HG02610 (cell line): ENCODE measurements around the gene PAX8.
"Not testable (repeated sequence)": the region's sequence is repeated elsewhere in the genome, so short reads cannot be mapped to it uniquely, and the experiment has no call there.

Experiments
- ATAC-seq: cut with Tn5 transposase; IDR thresholded peaks from one replicate; pipeline ENCODE4 v1.9.1; 2021; ENCODE audit warnings: mild to moderate bottlenecking, moderate library complexity; ENCODE audit not compliant: unreplicated experiment

PAX8 gene

GRCh38 chr2:113278742-113279139 lies at the start of gene PAX8:
Gene PAX8, minus strand, starts transcription at chr2:113278921. Its CDS starts 527 bp downstream, at chr2:113278394.
- no peak for ATAC-seq

- no peak for ATAC-seq
These were observed 49.3 kb upstream of the PAX8 start for GRCh38 chr2:113328043-113328442.

DNA sequence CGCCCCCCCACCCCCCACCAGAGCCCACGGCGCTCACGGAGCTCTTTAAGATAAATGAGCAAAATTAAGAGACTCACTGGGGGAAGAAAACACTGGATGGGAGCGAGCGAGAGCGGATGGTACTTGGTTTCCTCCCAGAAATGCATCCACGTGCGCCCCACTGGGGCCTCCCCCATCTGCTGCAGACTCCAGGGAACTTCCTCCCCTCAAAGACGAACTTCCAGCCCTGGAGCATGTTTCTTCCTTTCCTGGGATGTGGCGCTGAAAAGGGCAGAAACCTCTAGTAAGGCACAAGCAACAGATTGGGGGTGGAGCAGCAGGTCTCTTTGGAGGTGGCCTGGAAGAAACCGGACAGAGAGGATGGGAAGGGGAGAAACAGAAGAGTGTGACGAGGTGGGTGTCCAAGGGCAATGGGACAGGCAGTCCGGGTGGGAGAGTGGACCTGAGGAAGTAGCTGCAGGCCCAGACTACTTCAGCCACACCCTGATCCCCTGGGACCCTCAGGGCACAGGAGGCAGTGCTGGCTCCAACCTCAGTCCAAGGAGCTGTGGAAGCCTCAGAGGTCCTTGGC lies 46.5 kb upstream of the PAX8 start:
- ATAC-seq, result not testable (repeated sequence)

- ATAC-seq, result no peak
These were observed 46.0 kb upstream of the PAX8 start for GRCh38 chr2:113324684-113325160.

GRCh38 chr2:113323129-113323528 lies 44.4 kb upstream of the PAX8 start:
- not testable (repeated sequence) for ATAC-seq

- not testable (repeated sequence) for ATAC-seq
These were observed 41.4 kb upstream of the PAX8 start for GRCh38 chr2:113320106-113320505.

GRCh38 chr2:113318941-113319340 lies 40.2 kb upstream of the PAX8 start:
- ATAC-seq, result not testable (repeated sequence)

- ATAC-seq, result no peak
These were observed 37.4 kb upstream of the PAX8 start for GRCh38 chr2:113316085-113316484.

- not testable (repeated sequence) for ATAC-seq
These were observed 35.9 kb upstream of the PAX8 start for GRCh38 chr2:113314663-113315062.

GRCh38 chr2:113314176-113314575 lies 35.5 kb upstream of the PAX8 start:
- not testable (repeated sequence) for ATAC-seq

DNA sequence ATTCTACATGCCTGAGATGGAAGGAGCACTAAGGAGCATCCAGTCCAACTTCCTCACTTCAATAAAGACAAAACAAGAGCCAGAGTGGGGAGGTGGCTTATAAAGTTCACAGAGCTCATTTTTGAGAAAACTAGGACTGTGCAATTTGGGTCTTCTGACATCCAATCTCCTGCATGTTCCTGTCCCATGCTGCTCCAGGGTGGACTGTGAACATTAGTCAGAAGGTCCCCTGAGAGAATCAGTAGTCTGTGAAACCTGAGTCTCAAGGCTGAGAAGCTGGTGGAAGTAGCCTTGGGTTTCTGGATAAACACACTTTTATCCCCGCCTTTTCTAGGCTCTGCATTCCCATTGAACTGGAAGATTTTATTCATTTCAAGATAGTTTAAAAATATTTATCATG lies 33.1 kb upstream of the PAX8 start:
- ATAC-seq, result not testable (repeated sequence)

- ATAC-seq, result not testable (repeated sequence)
These were observed 32.5 kb upstream of the PAX8 start for GRCh38 chr2:113311191-113311590.

GRCh38 chr2:113309655-113310387 lies 31.1 kb upstream of the PAX8 start:
- ATAC-seq, result no peak

- not testable (repeated sequence) for ATAC-seq
These were observed 30.1 kb upstream of the PAX8 start for GRCh38 chr2:113308784-113309183.

GRCh38 chr2:113306207-113306606 lies 27.5 kb upstream of the PAX8 start:
- ATAC-seq, result not testable (repeated sequence)

GRCh38 chr2:113305749-113306148 lies 27.0 kb upstream of the PAX8 start:
- not testable (repeated sequence) for ATAC-seq

DNA sequence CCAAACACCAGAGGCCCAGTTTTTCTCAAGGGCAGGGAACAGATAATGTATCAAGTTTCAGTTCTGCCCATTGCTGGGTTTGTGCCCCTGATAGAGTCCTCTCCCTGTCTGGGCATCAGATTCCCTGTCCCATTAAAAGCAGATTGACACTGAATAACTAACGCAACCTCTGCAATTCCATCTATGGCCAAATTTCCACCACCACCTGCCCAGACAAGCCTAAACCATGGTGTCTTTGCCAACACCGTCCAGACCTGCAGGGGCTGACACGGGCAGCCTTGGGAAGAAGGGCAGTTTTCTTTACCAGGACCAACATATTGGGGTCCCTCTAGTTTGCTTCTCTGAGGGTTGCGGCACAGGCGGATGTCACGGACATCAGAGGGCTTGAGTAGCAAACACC lies 26.4 kb upstream of the PAX8 start:
- no peak for ATAC-seq

GRCh38 chr2:113304702-113305101 lies 26.0 kb upstream of the PAX8 start:
- no peak for ATAC-seq

DNA sequence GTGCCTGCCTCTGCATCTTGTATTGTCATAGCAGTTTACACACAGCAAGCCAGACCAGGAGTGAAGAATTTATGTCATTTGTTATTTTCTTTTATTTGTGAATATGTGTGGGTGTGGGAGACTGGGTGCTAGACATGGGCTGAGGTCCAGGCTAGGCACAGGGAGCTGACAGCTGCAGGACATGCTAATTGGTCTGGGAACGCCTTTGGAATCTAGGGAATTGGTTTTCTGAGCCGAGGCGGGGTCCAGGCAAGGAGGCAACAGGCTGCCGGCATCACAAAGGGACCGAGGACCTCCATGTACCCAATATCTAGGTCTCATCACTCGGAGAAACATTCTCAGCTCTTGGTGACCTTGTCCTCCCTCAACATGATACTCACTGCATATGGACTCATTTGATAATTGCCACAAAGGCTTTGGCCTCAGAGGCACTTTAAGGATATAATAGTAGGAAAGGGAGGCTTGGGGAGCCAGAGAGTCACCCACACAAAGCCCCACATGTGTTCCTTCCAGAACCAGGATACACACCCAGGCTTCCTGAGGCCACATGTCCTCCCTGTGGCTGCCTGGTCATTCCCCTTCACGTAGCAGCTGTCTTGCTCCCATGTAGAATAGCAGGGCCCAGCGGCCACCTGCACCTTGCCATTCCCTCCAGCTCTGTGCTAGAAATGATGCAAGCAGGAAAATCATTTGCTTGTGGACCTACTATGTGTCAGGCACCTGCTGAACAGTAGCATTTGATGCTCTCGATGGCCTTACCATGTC lies 23.7 kb upstream of the PAX8 start:
- ATAC-seq, result not testable (repeated sequence)

DNA sequence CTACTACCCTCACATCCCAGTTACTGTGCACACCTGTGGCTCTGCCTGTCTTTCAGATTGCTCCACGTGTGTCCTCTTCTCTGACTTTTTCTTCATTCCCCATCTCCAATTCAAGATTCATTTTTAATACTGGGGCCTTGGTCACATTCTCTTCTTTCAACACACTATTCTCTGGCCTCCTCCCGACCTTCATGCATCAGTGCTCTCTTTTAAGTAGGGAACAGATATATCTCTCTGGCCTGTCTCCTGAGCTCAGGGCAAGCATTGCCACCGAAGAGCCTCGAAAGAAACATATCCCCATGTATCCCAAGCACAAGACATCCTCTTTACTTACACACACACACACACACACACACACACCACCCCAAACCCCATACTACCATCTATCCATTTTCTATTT lies 21.6 kb upstream of the PAX8 start:
- no peak for ATAC-seq

DNA sequence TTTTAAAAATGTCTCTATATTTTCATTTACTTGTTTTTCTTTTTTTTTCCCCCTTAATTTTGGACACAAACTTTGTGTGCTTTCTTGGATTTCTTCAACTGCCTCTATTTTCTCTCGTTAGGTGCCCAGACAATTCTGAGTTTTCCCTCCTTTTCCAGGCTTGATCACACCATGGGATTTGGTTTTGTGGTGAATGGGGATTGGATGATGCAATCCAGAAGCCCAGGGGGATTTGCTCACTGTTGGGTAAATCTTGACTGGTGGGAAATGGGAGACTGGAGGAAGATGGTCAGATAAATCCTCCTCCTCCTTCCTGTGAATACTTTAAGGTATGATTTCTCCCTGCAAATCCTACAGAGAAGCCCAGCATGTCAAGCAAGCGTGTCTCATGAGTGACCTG lies 19.5 kb upstream of the PAX8 start:
- ATAC-seq, result no peak

GRCh38 chr2:113297590-113297989 lies 18.9 kb upstream of the PAX8 start:
- not testable (repeated sequence) for ATAC-seq
